Neutrophil (primary cell): ENCODE data around the gene BBX.

Experiments
- H3K27ac ChIP-seq: fragments of 200-600 bp; sonication (generic); 2 replicates; pipeline ENCODE4 v1.5.1; 2016; ENCODE audit warnings: mild to moderate bottlenecking, moderate library complexity
- H3K27me3 ChIP-seq: fragments of 200-600 bp; sonication (generic); 2 replicates; pipeline ENCODE4 v1.6.0; 2016; ENCODE audit warnings: mild to moderate bottlenecking
- H3K36me3 ChIP-seq: fragments of 200-600 bp; sonication (generic); 2 replicates; pipeline ENCODE4 v1.5.1; 2017
- H3K4me1 ChIP-seq, 2 experiments: fragments of 200-600 bp in 1 of 2; sonication (generic) in 1 of 2; 1 replicate in 1 of 2; 2 replicates in 1 of 2; pipeline versions ENCODE4 v1.5.1 to v1.6.1; 2013 to 2016; ENCODE audit warnings: low read depth in 1 of 2, low read length in 1 of 2, mild to moderate bottlenecking in 1 of 2, moderate library complexity in 1 of 2; ENCODE audit not compliant: control insufficient read depth in 1 of 2, insufficient read depth in 1 of 2
- H3K4me3 ChIP-seq, 2 experiments: fragments of 200-600 bp in 1 of 2; sonication (generic) in 1 of 2; 1 replicate in 1 of 2; 2 replicates in 1 of 2; pipeline ENCODE4 v1.5.1; 2013 to 2016; ENCODE audit warnings: low read depth in 1 of 2, low read length in 1 of 2, mild to moderate bottlenecking in 1 of 2, moderate library complexity in 1 of 2
- H3K9me3 ChIP-seq: fragments of 200-600 bp; sonication (generic); 2 replicates; pipeline ENCODE4 v1.5.1; 2016
- CTCF ChIP-seq: fragments of 200-600 bp; sonication (generic); IDR thresholded peaks from 2 replicates; pipeline ENCODE4 v1.5.1; 2016; ENCODE audit warnings: antibody characterized with exemption

Gene BBX

GRCh38 chr3:107619549-107619948, 96.8 kb downstream of the BBX start:
- Histone ChIP-seq H3K36me3 (no peaks in the 10 kb centered on the region), H3K9me3 (no peaks in the 10 kb centered on the region), H3K4me1 (no peaks in the 10 kb centered on the region), H3K27ac (no peak overlapping the region), H3K4me3 (no peak overlapping the region), H3K27me3 (no peaks in the 10 kb centered on the region)
- no peak for TF ChIP-seq CTCF

- Histone ChIP-seq H3K27me3 (no peaks in the 10 kb centered on the region), H3K9me3 (no peaks in the 10 kb centered on the region), H3K4me1 (no peaks in the 10 kb centered on the region), H3K27ac (no peak overlapping the region), H3K36me3 (no peaks in the 10 kb centered on the region), H3K4me3 (no peak overlapping the region)
- no peak for TF ChIP-seq CTCF
Observed at GRCh38 chr3:107620534-107620933, 97.8 kb downstream of the BBX start.

GRCh38 chr3:107621465-107621864, 98.7 kb downstream of the BBX start:
- H3K9me3 ChIP-seq, result no peaks in the 10 kb centered on the region
- H3K27me3 ChIP-seq, result no peaks in the 10 kb centered on the region
- no peak overlapping the region for H3K4me3 ChIP-seq
- no peaks in the 10 kb centered on the region for H3K36me3 ChIP-seq
- H3K27ac ChIP-seq, result no peak overlapping the region
- no peak for TF ChIP-seq CTCF
- H3K4me1 ChIP-seq, result no peaks in the 10 kb centered on the region

- no peak for TF ChIP-seq CTCF
- Histone ChIP-seq H3K9me3 (no peaks in the 10 kb centered on the region), H3K4me3 (no peak overlapping the region), H3K4me1 (peaks cover 6 to 14% of the 10 kb centered on the region in 2 experiments), H3K27me3 (no peaks in the 10 kb centered on the region), H3K27ac (no peak overlapping the region), H3K36me3 (no peaks in the 10 kb centered on the region)
Observed at GRCh38 chr3:107627962-107628542, 105.3 kb downstream of the BBX start.

GRCh38 chr3:107629566-107629965, 106.8 kb downstream of the BBX start:
- Histone ChIP-seq H3K27ac (no peak overlapping the region), H3K36me3 (no peaks in the 10 kb centered on the region), H3K27me3 (no peaks in the 10 kb centered on the region), H3K9me3 (no peaks in the 10 kb centered on the region), H3K4me3 (no peak overlapping the region), H3K4me1 (peaks cover 6 to 19% of the 10 kb centered on the region in 2 experiments)
- no peak for TF ChIP-seq CTCF

GRCh38 chr3:107630779-107631178, 108.0 kb downstream of the BBX start:
- TF ChIP-seq CTCF, result no peak
- Histone ChIP-seq H3K27me3 (no peaks in the 10 kb centered on the region), H3K4me1 (peaks cover 6 to 19% of the 10 kb centered on the region in 2 experiments), H3K27ac (no peak overlapping the region), H3K4me3 (no peak overlapping the region), H3K36me3 (no peaks in the 10 kb centered on the region), H3K9me3 (no peaks in the 10 kb centered on the region)
